NT2/D1 (cell line): ENCODE measurements around the gene LRRC38.

ENCODE experiments used
- DNase-seq: peaks from one replicate; pipeline ENCODE4 v3.0.0-alpha.2; 2011; ENCODE audit warnings: low read depth, low spot score
- H3K27me3 ChIP-seq: 2 replicates; pipeline ENCODE4 v1.6.0; 2011; ENCODE audit warnings: mild to moderate bottlenecking; ENCODE audit not compliant: insufficient read length, insufficient read depth
- H3K36me3 ChIP-seq: 2 replicates; pipeline ENCODE4 v1.6.1; 2011; ENCODE audit warnings: mild to moderate bottlenecking, low read length, mixed read lengths; ENCODE audit not compliant: insufficient read depth, insufficient read length
- H3K4me1 ChIP-seq: 2 replicates; pipeline ENCODE4 v1.5.1; 2011; ENCODE audit not compliant: insufficient read depth, insufficient read length
- H3K4me3 ChIP-seq: 2 replicates; pipeline ENCODE4 v1.5.1; 2011; ENCODE audit warnings: low read depth; ENCODE audit not compliant: insufficient read length
- H3K9ac ChIP-seq: 2 replicates; pipeline ENCODE4 v1.6.0; 2011; ENCODE audit warnings: low read depth; ENCODE audit not compliant: insufficient read length
- H3K9me3 ChIP-seq: 2 replicates; pipeline ENCODE4 v1.5.1; 2011; ENCODE audit warnings: mild to moderate bottlenecking, low read length; ENCODE audit not compliant: insufficient read depth
- SUZ12 ChIP-seq: IDR thresholded peaks from 2 replicates; pipeline ENCODE4 v1.6.1; 2011; ENCODE audit not compliant: insufficient read length, insufficient read depth; ENCODE audit errors: extremely low read depth
- YY1 ChIP-seq: IDR thresholded peaks from 2 replicates; pipeline ENCODE4 v1.6.1; 2011; ENCODE audit not compliant: insufficient read length, insufficient read depth
- ZNF274 ChIP-seq: IDR thresholded peaks from 2 replicates; pipeline ENCODE4 v1.6.1; 2011; ENCODE audit warnings: mild to moderate bottlenecking, low read depth, low read length

Gene LRRC38

DNA sequence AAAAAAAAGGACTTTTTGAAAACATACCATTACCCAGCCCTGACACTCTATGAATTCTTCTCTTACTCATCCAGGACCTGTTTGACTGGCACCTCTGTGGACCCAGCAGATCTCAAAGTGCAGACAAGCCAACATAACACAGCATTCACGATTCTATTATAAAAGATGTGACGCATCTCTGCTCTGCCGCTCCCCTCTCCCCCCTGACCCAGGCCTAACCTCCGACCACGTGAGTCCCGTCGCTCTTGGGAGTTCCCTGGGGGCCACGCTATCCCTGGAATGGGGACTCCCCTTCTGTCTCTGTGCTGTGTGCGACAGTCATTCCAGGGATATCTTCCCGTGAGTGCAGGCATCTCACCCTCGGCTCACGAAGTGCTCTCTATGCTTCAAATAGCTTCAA, 21.1 kb downstream of the LRRC38 start:
- TF ChIP-seq YY1 (no peak), ZNF274 (no peak), SUZ12 (no peak)
- H3K36me3 ChIP-seq = no peaks in the 10 kb centered on the region
- H3K4me1 ChIP-seq = no peaks in the 10 kb centered on the region
- no peak for DNase-seq
- no peaks in the 10 kb centered on the region for H3K27me3 ChIP-seq
- no peak overlapping the region for H3K4me3 ChIP-seq
- no peak overlapping the region for H3K9ac ChIP-seq
- no peaks in the 10 kb centered on the region for H3K9me3 ChIP-seq

GRCh38 chr1:13487957-13488356, 25.8 kb downstream of the LRRC38 start:
- Histone ChIP-seq H3K9ac (no peak overlapping the region), H3K9me3 (no peaks in the 10 kb centered on the region), H3K4me1 (peaks cover 2% of the 10 kb centered on the region), H3K36me3 (no peaks in the 10 kb centered on the region), H3K4me3 (no peak overlapping the region), H3K27me3 (no peaks in the 10 kb centered on the region)
- no peak for DNase-seq
- TF ChIP-seq ZNF274 (no peak), SUZ12 (no peak), YY1 (no peak)

- no peak for DNase-seq
- Histone ChIP-seq H3K27me3 (no peaks in the 10 kb centered on the region), H3K9me3 (no peaks in the 10 kb centered on the region), H3K4me1 (peaks cover 2% of the 10 kb centered on the region), H3K36me3 (no peaks in the 10 kb centered on the region), H3K9ac (no peak overlapping the region), H3K4me3 (no peak overlapping the region)
- no peak for TF ChIP-seq YY1
- no peak for TF ChIP-seq SUZ12
- TF ChIP-seq ZNF274 = no peak
Observed at GRCh38 chr1:13487143-13487868, 26.5 kb downstream of the LRRC38 start.

GRCh38 chr1:13483946-13484345, 29.9 kb downstream of the LRRC38 start:
- H3K9ac ChIP-seq = no peak overlapping the region

GRCh38 chr1:13482600-13482999, 31.2 kb downstream of the LRRC38 start:
- H3K27me3 ChIP-seq = no peaks in the 10 kb centered on the region
- H3K9ac ChIP-seq = no peak overlapping the region
- no peak for DNase-seq
- TF ChIP-seq SUZ12 (no peak), ZNF274 (no peak), YY1 (no peak)
- peaks cover 2% of the 10 kb centered on the region for H3K4me1 ChIP-seq
- no peak overlapping the region for H3K4me3 ChIP-seq
- no peaks in the 10 kb centered on the region for H3K36me3 ChIP-seq
- H3K9me3 ChIP-seq = no peaks in the 10 kb centered on the region

More at GRCh38 chr1:13483946-13484345, 29.9 kb downstream of the LRRC38 start:
- TF ChIP-seq SUZ12 (no peak), ZNF274 (no peak), YY1 (no peak)
- no peak for DNase-seq
- Histone ChIP-seq H3K27me3 (no peaks in the 10 kb centered on the region), H3K36me3 (no peaks in the 10 kb centered on the region), H3K9me3 (no peaks in the 10 kb centered on the region), H3K4me1 (peaks cover 2% of the 10 kb centered on the region), H3K4me3 (no peak overlapping the region)

GRCh38 chr1:13479171-13479856, 34.5 kb downstream of the LRRC38 start:
- no peak overlapping the region for H3K4me3 ChIP-seq
- TF ChIP-seq YY1 (no peak), ZNF274 (no peak), SUZ12 (no peak)
- H3K9me3 ChIP-seq = no peaks in the 10 kb centered on the region
- DNase-seq = no peak
- no peak overlapping the region for H3K9ac ChIP-seq
- H3K27me3 ChIP-seq = no peaks in the 10 kb centered on the region
- no peaks in the 10 kb centered on the region for H3K4me1 ChIP-seq
- H3K36me3 ChIP-seq = no peaks in the 10 kb centered on the region

DNA sequence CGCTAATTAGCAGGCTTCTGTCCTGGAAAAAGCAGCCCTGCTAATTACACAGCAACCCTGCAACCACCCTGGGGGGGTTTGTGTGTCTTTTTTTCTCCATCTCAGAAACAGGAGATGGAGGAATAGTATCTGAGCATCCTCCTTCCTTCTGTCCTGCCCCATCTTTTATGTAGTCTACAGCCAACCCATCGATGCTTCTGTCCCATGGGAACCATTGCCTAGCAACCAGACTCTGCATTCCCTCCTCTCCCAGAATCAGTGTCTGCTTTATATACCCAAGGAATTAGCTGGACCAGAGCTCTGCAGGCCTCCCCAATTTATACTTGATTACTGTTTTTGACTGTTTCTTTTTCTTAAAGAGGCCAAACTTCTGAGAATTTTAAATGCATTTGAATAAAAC, 35.1 kb downstream of the LRRC38 start:
- Histone ChIP-seq H3K9ac (no peak overlapping the region), H3K4me1 (no peaks in the 10 kb centered on the region), H3K36me3 (no peaks in the 10 kb centered on the region), H3K9me3 (no peaks in the 10 kb centered on the region), H3K4me3 (no peak overlapping the region), H3K27me3 (no peaks in the 10 kb centered on the region)
- TF ChIP-seq YY1 = no peak
- no peak for TF ChIP-seq ZNF274
- no peak for TF ChIP-seq SUZ12
- DNase-seq = no peak
